Lower leg skin (tissue), 3 donors: Measurements from ENCODE around the gene AFF1.

Source experiments
- CTCF ChIP-seq, 3 donors: fragments of 450-650 bp; IDR thresholded peaks; one replicate each; pipeline ENCODE4 v1.5.1; 2016; ENCODE audit warnings: antibody characterized with exemption in 3 of 3, mild to moderate bottlenecking in 3 of 3, moderate library complexity in 2 of 3
- POLR2A ChIP-seq, 2 donors: fragments of 450-650 bp; IDR thresholded peaks; one replicate each; pipeline ENCODE4 v1.6.1; 2016 to 2017; ENCODE audit warnings: antibody characterized with exemption in 2 of 2, mild to moderate bottlenecking in 1 of 2, moderate library complexity in 1 of 2

GRCh38 chr4:86910820-86911684 lies 23.8 kb upstream of the AFF1 start:
- TF ChIP-seq POLR2A (IDR thresholded peaks at IDR 0.05) (no peak), CTCF (IDR thresholded peaks at IDR 0.05) (no peak)
